OCI-LY7 (cell line): ENCODE results near the gene DEPP1.

Source experiments
- EZH2phosphoT487 ChIP-seq: fragments of 200-600 bp; sonication (generic); IDR thresholded peaks from 2 replicates; pipeline ENCODE4 v1.6.1; 2018; ENCODE audit warnings: low read depth, borderline replicate concordance, mild to moderate bottlenecking, mixed run types, antibody characterized with exemption, low read length, moderate library complexity, mixed read lengths
- TF ChIP-seq, protein P1 (sequence below): fragments of 200-600 bp; sonication (generic); conservative IDR thresholded peaks from 2 replicates; pipeline ENCODE4 v1.5.1; 2014; ENCODE audit warnings: mild to moderate bottlenecking, antibody characterized with exemption, low read length, moderate library complexity, mixed read lengths

DNA sequence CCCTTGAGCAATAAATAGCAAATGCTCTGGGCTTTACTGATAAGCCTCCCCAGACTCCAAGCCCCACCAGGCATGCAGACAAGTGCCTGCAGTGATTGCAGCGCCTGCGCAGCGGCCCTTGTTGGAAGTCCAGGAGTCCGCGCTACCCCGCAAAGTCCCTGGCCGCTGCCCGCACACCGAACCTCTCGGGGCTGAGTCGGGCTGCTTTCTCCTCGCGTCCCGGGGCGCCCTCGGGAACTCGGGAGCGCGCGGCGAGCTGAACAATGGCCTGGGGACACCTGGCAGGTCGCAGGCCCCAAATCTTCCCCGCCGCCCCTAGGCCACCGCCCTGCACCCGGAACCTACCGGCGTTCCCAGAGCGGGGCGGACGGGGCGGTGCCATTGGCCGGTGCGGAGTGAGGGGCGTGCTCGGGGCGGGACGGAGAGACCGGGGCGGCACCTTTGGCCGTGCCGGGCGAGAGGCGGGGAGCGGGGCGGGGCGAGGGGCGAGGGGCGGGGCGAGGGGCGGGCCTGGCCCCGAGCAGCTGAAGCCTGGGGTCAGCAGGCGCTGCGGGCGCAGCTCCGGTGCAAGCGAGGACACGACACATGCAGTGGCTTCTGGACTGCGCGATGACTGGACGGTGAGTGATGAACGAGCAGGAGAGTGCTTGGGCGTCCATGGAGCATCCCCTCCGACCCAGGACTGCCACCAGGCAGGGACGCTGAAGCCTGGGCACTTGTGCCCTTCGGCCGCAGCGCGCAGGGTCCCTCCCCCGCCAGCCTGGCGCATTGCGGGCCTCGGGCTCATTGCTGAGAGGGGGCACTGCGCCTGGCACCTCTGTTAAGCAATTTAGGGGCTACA lies 19.1 kb downstream of the DEPP1 start, which contains the start of gene RASSF4:
- TF ChIP-seq, protein P1, sequence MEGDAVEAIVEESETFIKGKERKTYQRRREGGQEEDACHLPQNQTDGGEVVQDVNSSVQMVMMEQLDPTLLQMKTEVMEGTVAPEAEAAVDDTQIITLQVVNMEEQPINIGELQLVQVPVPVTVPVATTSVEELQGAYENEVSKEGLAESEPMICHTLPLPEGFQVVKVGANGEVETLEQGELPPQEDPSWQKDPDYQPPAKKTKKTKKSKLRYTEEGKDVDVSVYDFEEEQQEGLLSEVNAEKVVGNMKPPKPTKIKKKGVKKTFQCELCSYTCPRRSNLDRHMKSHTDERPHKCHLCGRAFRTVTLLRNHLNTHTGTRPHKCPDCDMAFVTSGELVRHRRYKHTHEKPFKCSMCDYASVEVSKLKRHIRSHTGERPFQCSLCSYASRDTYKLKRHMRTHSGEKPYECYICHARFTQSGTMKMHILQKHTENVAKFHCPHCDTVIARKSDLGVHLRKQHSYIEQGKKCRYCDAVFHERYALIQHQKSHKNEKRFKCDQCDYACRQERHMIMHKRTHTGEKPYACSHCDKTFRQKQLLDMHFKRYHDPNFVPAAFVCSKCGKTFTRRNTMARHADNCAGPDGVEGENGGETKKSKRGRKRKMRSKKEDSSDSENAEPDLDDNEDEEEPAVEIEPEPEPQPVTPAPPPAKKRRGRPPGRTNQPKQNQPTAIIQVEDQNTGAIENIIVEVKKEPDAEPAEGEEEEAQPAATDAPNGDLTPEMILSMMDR, result no peak
- TF ChIP-seq EZH2phosphoT487, result no peak
